GM18520 (cell line): ENCODE measurements around the gene LGMN.

ENCODE experiments used
- ATAC-seq: cut with Tn5 transposase; IDR thresholded peaks from one replicate; pipeline ENCODE4 v1.9.1; 2021; ENCODE audit not compliant: unreplicated experiment

Gene LGMN

GRCh38 chr14:92678766-92679165 lies 69.7 kb downstream of the LGMN start:
- no peak for ATAC-seq

GRCh38 chr14:92677955-92678354 lies 70.5 kb downstream of the LGMN start:
- no peak for ATAC-seq

DNA sequence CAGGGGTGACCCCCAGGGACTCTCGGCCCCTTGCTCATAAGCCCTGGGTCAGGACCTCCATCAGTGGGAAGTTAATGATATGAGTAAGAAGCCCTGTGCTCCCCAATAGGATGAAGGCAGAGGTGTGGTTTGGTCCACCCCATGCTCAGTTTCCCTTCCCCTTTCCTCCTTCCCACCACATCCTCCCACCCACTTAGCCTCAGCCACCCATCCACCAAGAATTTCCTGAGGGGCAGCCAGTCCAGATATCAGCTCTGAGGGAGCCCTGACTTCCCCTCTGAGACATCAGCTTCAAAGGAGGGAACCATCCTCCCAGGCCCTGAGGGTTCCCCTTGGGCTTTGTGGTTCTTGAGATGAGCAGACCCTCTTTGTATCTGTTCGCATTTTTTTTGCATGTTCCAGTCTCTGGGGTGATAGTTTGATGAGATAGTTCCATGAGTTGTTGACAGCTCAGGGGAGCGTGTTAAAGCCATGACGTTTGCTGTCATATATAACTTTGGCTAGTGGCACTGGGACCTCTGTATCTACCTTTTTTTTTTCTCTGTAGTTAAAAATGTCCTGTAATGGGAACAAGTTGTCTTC lies 71.2 kb downstream of the LGMN start:
- ATAC-seq = peak; percentile 74

- no peak for ATAC-seq
These were observed 71.9 kb downstream of the LGMN start for GRCh38 chr14:92676403-92677086.

DNA sequence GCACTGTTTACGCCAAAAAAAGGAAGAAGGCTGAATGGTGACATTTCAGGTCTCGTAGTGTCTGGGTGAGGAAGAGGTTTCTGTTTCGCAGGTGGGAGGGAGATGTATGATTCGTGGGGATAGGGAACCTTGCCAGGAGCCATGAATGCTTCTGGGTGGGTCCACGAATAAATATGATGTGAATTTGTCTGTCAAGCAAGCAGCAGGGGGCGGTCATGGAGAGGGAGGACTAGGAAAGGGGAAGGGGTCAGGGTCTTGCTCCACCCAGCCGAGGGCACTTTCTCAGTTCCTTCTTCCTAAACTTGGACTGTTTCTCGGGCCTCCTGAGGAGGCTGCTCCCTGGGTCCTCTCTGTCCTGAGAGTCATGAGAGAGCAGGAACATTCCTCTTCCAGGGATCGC lies 72.5 kb downstream of the LGMN start:
- no peak for ATAC-seq

DNA sequence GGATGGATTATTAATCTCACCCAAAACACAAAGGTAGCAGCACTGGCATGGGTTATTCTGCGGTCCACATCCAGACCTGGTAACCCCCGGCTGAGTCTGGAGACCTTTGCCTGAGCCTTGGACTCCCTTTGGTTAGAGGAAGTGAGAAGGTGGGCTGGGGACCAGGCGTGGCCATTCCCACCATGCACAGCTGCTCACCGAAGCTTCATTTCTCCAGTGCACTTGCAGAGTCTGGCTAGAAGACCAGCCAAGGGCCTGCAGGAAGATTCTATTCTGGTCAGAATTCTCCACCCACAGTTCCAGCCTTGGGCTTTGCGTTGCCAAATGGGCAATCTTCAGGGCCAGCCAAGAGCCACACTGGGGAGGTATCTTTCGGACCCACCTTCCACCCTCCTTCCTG lies 73.0 kb downstream of the LGMN start:
- ATAC-seq = no peak

DNA sequence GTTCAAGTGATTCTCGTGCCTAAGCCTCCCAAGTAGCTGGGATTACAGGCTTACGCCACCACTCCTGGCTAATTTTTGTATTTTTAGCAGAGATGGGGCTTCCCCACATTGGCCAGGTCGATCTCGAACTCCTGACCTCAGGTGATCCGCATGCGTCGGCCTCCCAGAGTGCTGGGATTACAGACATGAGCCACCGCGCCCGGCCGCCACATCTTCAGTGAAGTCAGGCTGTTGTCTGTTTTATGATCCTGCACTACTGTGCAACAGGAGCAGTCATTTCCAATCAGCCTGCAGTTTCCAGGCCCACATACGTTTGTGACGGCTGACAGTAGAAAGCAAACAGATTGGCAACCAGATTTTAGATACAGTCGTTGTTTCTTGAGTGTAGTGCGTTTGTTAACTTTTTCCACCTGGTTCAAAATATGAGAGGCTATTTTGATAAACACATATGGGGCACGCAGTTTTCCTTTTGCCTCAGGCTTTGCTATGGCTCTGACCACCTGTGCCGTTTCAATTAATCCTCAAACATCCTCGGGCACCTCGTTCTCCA lies 74.8 kb downstream of the LGMN start:
- no peak for ATAC-seq

DNA sequence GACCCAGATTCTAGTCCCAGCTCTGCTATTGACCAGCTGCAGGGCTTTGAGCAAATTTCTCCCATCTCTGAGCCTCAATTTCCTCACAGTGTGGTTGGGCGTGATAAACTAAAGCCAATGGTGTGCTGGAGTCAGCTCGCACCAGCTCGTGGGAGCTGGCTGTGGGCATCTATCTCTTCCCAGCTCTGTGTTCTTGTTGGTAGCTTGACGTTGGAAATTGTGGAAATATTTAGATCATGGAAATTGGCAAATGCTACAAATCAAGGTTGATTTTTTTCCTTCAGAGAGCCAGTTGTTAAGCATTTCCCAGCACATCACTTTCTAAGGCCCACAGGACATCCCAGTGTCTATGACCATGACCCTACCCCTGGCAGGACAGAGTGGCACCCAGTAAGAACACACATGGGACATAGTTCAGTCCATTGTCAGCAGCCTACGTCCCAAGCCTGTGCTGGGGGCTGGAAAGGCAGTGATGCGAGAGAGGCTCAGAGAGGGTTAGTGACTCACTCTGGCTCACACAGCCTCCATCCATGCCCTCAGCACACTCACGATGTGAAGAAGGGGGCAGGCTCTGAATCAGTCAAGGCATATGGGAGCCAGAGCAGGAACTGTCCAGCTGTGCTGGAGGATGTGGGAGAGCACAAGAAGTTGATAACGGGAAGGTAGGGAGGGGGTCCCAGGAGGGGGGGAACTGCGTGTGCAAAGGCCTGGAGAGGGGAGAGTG lies 77.6 kb downstream of the LGMN start:
- ATAC-seq = no peak

GRCh38 chr14:92670160-92670559 lies 78.3 kb downstream of the LGMN start:
- no peak for ATAC-seq

GRCh38 chr14:92668276-92668973 lies 80.0 kb downstream of the LGMN start:
- no peak for ATAC-seq

GRCh38 chr14:92666251-92666650 lies 82.2 kb downstream of the LGMN start:
- ATAC-seq = no peak

- no peak for ATAC-seq
These were observed 82.7 kb downstream of the LGMN start for GRCh38 chr14:92665661-92666110.

GRCh38 chr14:92663049-92663448 lies 85.4 kb downstream of the LGMN start:
- ATAC-seq = no peak

DNA sequence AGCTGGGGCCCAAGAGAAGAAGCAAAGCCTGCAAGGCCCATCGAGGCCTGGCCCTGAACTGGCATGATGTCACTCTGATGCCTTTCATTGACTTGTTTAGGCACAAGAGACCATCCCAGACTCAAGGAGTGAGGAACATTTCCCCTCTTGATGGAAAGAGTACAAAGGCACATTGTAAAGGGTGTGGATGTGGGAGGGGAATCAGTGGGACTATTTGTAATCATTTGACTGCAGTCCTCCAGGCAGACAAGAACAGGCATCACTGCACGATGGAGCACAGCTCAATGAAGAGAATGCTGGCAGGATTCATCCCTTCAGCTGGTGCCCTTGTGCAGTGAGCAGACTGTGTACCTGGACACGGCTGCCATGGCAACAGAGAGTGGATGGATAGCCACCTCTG lies 87.9 kb downstream of the LGMN start:
- ATAC-seq = no peak

DNA sequence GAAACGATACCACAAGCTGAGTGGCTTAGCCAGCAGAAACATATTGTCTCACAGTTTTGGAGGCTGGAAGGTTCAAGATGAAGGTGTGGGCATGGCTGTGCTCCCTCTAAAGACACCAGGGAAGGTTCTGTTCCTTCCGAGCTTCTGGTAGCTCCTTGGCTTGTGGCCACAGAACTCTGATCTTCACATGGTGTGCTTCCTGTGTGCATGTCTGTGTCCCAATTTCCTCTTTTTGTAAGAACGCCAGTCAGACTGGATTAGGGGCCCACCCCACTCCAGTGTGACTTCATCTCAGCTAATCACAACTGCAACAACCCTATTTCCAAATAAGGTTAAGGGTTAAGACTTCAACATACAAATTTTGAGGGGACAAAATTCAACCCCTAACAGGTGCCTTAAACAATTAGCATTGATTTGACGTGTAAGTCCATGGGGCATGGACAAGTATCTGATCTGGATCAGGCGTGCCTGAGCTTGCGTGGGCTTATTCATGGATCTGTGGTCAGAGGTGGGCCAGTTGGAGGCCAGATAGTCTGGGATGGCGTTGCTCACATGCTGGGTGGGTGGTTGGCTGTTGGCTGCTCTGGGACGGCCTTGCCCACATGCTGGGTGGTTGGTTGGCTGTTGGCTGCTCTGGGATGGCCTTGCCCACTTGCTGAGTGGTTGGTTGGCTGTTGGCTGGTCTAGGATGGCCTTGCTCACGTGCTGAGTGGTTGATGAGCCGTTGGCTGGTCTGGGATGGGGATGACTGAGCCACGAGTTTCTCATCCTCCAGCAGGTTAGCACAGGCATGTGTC lies 88.5 kb downstream of the LGMN start:
- ATAC-seq = no peak

- no peak for ATAC-seq
These were observed 89.7 kb downstream of the LGMN start for GRCh38 chr14:92658684-92659083.

- ATAC-seq = no peak
These were observed 90.3 kb downstream of the LGMN start for GRCh38 chr14:92658160-92658559.

- ATAC-seq = no peak
These were observed 90.8 kb downstream of the LGMN start for GRCh38 chr14:92657457-92658142.

- ATAC-seq = no peak
These were observed 91.9 kb downstream of the LGMN start for GRCh38 chr14:92656306-92657081.
